ENCODE measurements around the gene PITX1. TPM values are rescaled to one million over a fixed set of nuclear protein-coding genes. Genes with fewer than 3 reads are reported as not detected.

PITX1 gene
- total and polyA plus RNA-seq, 2 experiments from 2014 or later, result not detected

GRCh38 chr5:135016861-135017290, 17.2 kb downstream of the PITX1 start:
- no peak overlapping the region for H3K9ac ChIP-seq

GRCh38 chr5:135015942-135016341, 18.1 kb downstream of the PITX1 start:
- Histone ChIP-seq H4K20me1 (ENCODE audit: insufficient read depth) (no peaks in the 10 kb centered on the region), H3K4me1 (ENCODE audit: insufficient read depth) (no peaks in the 10 kb centered on the region), H3K27me3 (replicated peaks; ENCODE audit: insufficient read depth) (peaks cover 14% of the 10 kb centered on the region), H2AFZ (no peak overlapping the region), H3K9ac (no peak overlapping the region), H3K79me2 (ENCODE audit: insufficient read depth) (no peaks in the 10 kb centered on the region), H3F3A (ENCODE audit: insufficient read depth) (no peaks in the 10 kb centered on the region), H3K4me3 (no peak overlapping the region), H3K36me3 (ENCODE audit: low read depth) (no peaks in the 10 kb centered on the region), H3K9me2 (ENCODE audit: insufficient read depth) (no peaks in the 10 kb centered on the region), H3K4me2 (ENCODE audit: unreplicated experiment) (no peak overlapping the region), H3K27ac (no peak overlapping the region), H3K9me3 (ENCODE audit: low read depth) (no peaks in the 10 kb centered on the region)
- no peak for TF ChIP-seq EZH2 (IDR thresholded peaks at IDR 0.05; ENCODE audit: insufficient read depth, poor library complexity, severe bottlenecking)
- DNase-seq, result no peak
- 62 to 70% methylated on average over 6 of the region's 6 CpGs for WGBS, 2 experiments (ENCODE audit: low coverage in 1 of 2, low lambda C conversion rate in 2 of 2, missing lambda C conversion rate in 2 of 2)
- in situ Hi-C loops (cut with MboI), result no loop called here

More at GRCh38 chr5:135016861-135017290, 17.2 kb downstream of the PITX1 start:
- H3K9me2 ChIP-seq (ENCODE audit: insufficient read depth), result no peaks in the 10 kb centered on the region
- no peak overlapping the region for H3K4me2 ChIP-seq (ENCODE audit: unreplicated experiment)
- WGBS, 2 experiments (ENCODE audit: low coverage in 1 of 2, low lambda C conversion rate in 2 of 2, missing lambda C conversion rate in 2 of 2), result 24 to 29% methylated on average over 11 of the region's 11 CpGs
- H3F3A ChIP-seq (ENCODE audit: insufficient read depth), result no peaks in the 10 kb centered on the region
- H2AFZ ChIP-seq, result no peak overlapping the region
- DNase-seq, result no peak
- H3K27ac ChIP-seq, result no peak overlapping the region
- no peaks in the 10 kb centered on the region for H4K20me1 ChIP-seq (ENCODE audit: insufficient read depth)
- H3K4me1 ChIP-seq (ENCODE audit: insufficient read depth), result no peaks in the 10 kb centered on the region
- in situ Hi-C loops (cut with MboI), result no loop called here
- H3K4me3 ChIP-seq, result no peak overlapping the region
- H3K27me3 ChIP-seq (replicated peaks; ENCODE audit: insufficient read depth), result peaks cover 19% of the 10 kb centered on the region
- H3K36me3 ChIP-seq (ENCODE audit: low read depth), result no peaks in the 10 kb centered on the region
- no peaks in the 10 kb centered on the region for H3K9me3 ChIP-seq (ENCODE audit: low read depth)
- no peaks in the 10 kb centered on the region for H3K79me2 ChIP-seq (ENCODE audit: insufficient read depth)
- TF ChIP-seq EZH2phosphoT487 (IDR thresholded peaks at IDR 0.05; ENCODE audit: insufficient read depth, low read depth), result no peak
- TF ChIP-seq EZH2 (IDR thresholded peaks at IDR 0.05; ENCODE audit: insufficient read depth, poor library complexity, severe bottlenecking), result no peak

- H3F3A ChIP-seq (ENCODE audit: insufficient read depth), result no peaks in the 10 kb centered on the region
- H3K36me3 ChIP-seq (ENCODE audit: low read depth), result no peaks in the 10 kb centered on the region
- H3K79me2 ChIP-seq (ENCODE audit: insufficient read depth), result no peaks in the 10 kb centered on the region
- H3K27ac ChIP-seq, result no peak overlapping the region
- H3K9me2 ChIP-seq (ENCODE audit: insufficient read depth), result no peaks in the 10 kb centered on the region
- H3K9ac ChIP-seq, result no peak overlapping the region
- peak; percentile 49 for DNase-seq
- peaks cover 9% of the 10 kb centered on the region; the same call in 1 of the 2 replicates for H3K27me3 ChIP-seq (replicated peaks; ENCODE audit: insufficient read depth)
- H3K4me1 ChIP-seq (ENCODE audit: insufficient read depth), result no peaks in the 10 kb centered on the region
- in situ Hi-C loops (cut with MboI), result no loop called here
- no peaks in the 10 kb centered on the region for H3K9me3 ChIP-seq (ENCODE audit: low read depth)
- TF ChIP-seq EZH2phosphoT487 (IDR thresholded peaks at IDR 0.05; ENCODE audit: insufficient read depth, low read depth), result no peak
- no peak for TF ChIP-seq EZH2 (IDR thresholded peaks at IDR 0.05; ENCODE audit: insufficient read depth, poor library complexity, severe bottlenecking)
- H3K4me2 ChIP-seq (ENCODE audit: unreplicated experiment), result no peak overlapping the region
- 18% methylated on average over 10 of the region's 10 CpGs for WGBS, 2 experiments (ENCODE audit: low coverage in 1 of 2, low lambda C conversion rate in 2 of 2, missing lambda C conversion rate in 2 of 2)
- no peak overlapping the region for H3K4me3 ChIP-seq
- H2AFZ ChIP-seq, result no peak overlapping the region
- H4K20me1 ChIP-seq (ENCODE audit: insufficient read depth), result no peaks in the 10 kb centered on the region
These were observed 20.0 kb downstream of the PITX1 start for GRCh38 chr5:135013947-135014570.

GRCh38 chr5:135013445-135013844, 20.6 kb downstream of the PITX1 start:
- H3K9me2 ChIP-seq (ENCODE audit: insufficient read depth), result no peaks in the 10 kb centered on the region
- H3K9ac ChIP-seq, result no peak overlapping the region
- peaks cover 9% of the 10 kb centered on the region; the same call in 1 of the 2 replicates for H3K27me3 ChIP-seq (replicated peaks; ENCODE audit: insufficient read depth)
- no peaks in the 10 kb centered on the region for H3K4me1 ChIP-seq (ENCODE audit: insufficient read depth)
- H3F3A ChIP-seq (ENCODE audit: insufficient read depth), result no peaks in the 10 kb centered on the region
- H3K36me3 ChIP-seq (ENCODE audit: low read depth), result no peaks in the 10 kb centered on the region
- WGBS, 2 experiments (ENCODE audit: low coverage in 1 of 2, low lambda C conversion rate in 2 of 2, missing lambda C conversion rate in 2 of 2), result 80 to 83% methylated on average over 7 of the region's 7 CpGs
- DNase-seq, result no peak
- H3K4me3 ChIP-seq, result no peak overlapping the region
- no peaks in the 10 kb centered on the region for H4K20me1 ChIP-seq (ENCODE audit: insufficient read depth)
- H3K79me2 ChIP-seq (ENCODE audit: insufficient read depth), result no peaks in the 10 kb centered on the region
- no peak overlapping the region for H3K4me2 ChIP-seq (ENCODE audit: unreplicated experiment)
- no peaks in the 10 kb centered on the region for H3K9me3 ChIP-seq (ENCODE audit: low read depth)
- no peak overlapping the region for H2AFZ ChIP-seq
- H3K27ac ChIP-seq, result no peak overlapping the region
- in situ Hi-C loops (cut with MboI), result no loop called here
- no peak for TF ChIP-seq EZH2phosphoT487 (IDR thresholded peaks at IDR 0.05; ENCODE audit: insufficient read depth, low read depth)
- TF ChIP-seq EZH2 (IDR thresholded peaks at IDR 0.05; ENCODE audit: insufficient read depth, poor library complexity, severe bottlenecking), result no peak
